Glomerular endothelial cell (primary cell): ENCODE measurements around the gene SARDH. TPM values are rescaled to one million over a fixed set of nuclear protein-coding genes. Genes with fewer than 3 reads are reported as not detected.
"Not testable (repeated sequence)": the region's sequence is repeated elsewhere in the genome, so short reads cannot be mapped to it uniquely, and the experiment has no call there.

Source experiments
- DNase-seq: peaks from one replicate; pipeline ENCODE4 v3.0.0-alpha.2; 2011; ENCODE audit warnings: low read depth, low spot score; ENCODE audit errors: extremely low read depth
- total RNA-seq: library from RNA; depleted of rRNA; stranded (reverse); fragments of >200 nt; gene quantifications from 2 replicates; pipeline ENCODE4 v1.2.3, GENCODE V29; 2015

Gene SARDH
- total RNA-seq, 1 donor from 2014 or later: 1.3 TPM

- no peak for DNase-seq
Measured at GRCh38 chr9:133638076-133638475, 100.1 kb downstream of the SARDH start.

GRCh38 chr9:133637451-133638055 lies 100.6 kb downstream of the SARDH start:
- DNase-seq: no peak

GRCh38 chr9:133636902-133637301 lies 101.2 kb downstream of the SARDH start:
- DNase-seq: no peak

- DNase-seq: no peak
Measured at GRCh38 chr9:133635533-133636531, 102.3 kb downstream of the SARDH start, which contains the start of gene DBH. TSS of gene DBH (plus strand) at chr9:133636363. CDS start at chr9:133636372, 9 bp downstream.

- no peak for DNase-seq
Measured at GRCh38 chr9:133635098-133635497, 103.1 kb downstream of the SARDH start.

- no peak for DNase-seq
Measured at GRCh38 chr9:133634081-133634691, 104.0 kb downstream of the SARDH start.

- DNase-seq: no peak
Measured at GRCh38 chr9:133633681-133634080, 104.5 kb downstream of the SARDH start.

- DNase-seq: no peak
Measured at GRCh38 chr9:133632806-133633680, 105.1 kb downstream of the SARDH start.

GRCh38 chr9:133631111-133631510 lies 107.0 kb downstream of the SARDH start:
- no peak for DNase-seq

- DNase-seq: no peak
Measured at GRCh38 chr9:133629221-133630110, 108.7 kb downstream of the SARDH start.

- no peak for DNase-seq
Measured at GRCh38 chr9:133628766-133629165, 109.4 kb downstream of the SARDH start.

GRCh38 chr9:133627341-133627740 lies 110.8 kb downstream of the SARDH start:
- no peak for DNase-seq

- DNase-seq: not testable (repeated sequence)
Measured at GRCh38 chr9:133626008-133626407, 112.1 kb downstream of the SARDH start.

GRCh38 chr9:133622555-133622954 lies 115.6 kb downstream of the SARDH start:
- DNase-seq: no peak

GRCh38 chr9:133621725-133622267 lies 116.4 kb downstream of the SARDH start:
- DNase-seq: no peak

- no peak for DNase-seq
Measured at GRCh38 chr9:133619791-133620190, 118.4 kb downstream of the SARDH start.

GRCh38 chr9:133618726-133619125 lies 119.4 kb downstream of the SARDH start:
- no peak for DNase-seq

- DNase-seq: no peak
Measured at GRCh38 chr9:133616643-133617405, 121.3 kb downstream of the SARDH start.
